ENCODE measurements around the gene MAPK14.

GRCh38 chr6:36122495-36123269 lies 95.1 kb downstream of the MAPK14 start:
- TF ChIP-seq EZH2 (IDR thresholded peaks at IDR 0.05; ENCODE audit: low read depth) = no peak
- TF ChIP-seq CTCF (conservative IDR thresholded peaks at IDR 0.05) = no peak

Data from PC-9 (cell line).